ENCODE results near the gene BSPH1. TPM values are rescaled to one million over a fixed set of nuclear protein-coding genes. Genes with fewer than 3 reads are reported as not detected.

BSPH1 gene
- not detected in 2 replicates for total RNA-seq

GRCh38 chr19:47992070-47992469, at the start of gene BSPH1:
BSPH1 (minus strand) TSS chr19:47992170; CDS start chr19:47992081, 89 bp downstream.

GRCh38 chr19:47994209-47994802, 2.3 kb upstream of the BSPH1 start, which contains the start of gene ELSPBP1:
ELSPBP1 (plus strand) TSS chr19:47994632; CDS start chr19:48008668, 14,036 bp downstream.

Other genes with a start within 250 kb of the BSPH1 start
- 49.0 and 52.5 TPM in 2 replicates for gene NOP53, start 246.6 kb downstream of the BSPH1 start, total RNA-seq
- gene SELENOW, start 213.5 kb downstream of the BSPH1 start, total RNA-seq: 89.6 and 153 TPM in 2 replicates
- gene TPRX1, start 187.6 kb downstream of the BSPH1 start, total RNA-seq: not detected in 2 replicates
- not detected in 2 replicates for gene CRX, start 170.2 kb downstream of the BSPH1 start, total RNA-seq
- not detected in 2 replicates for gene TPRX2, start 132.9 kb downstream of the BSPH1 start, total RNA-seq
- gene SULT2A1, start 105.9 kb downstream of the BSPH1 start, total RNA-seq: not detected in 2 replicates
- not detected in 2 replicates for gene ELSPBP1, start 2.5 kb upstream of the BSPH1 start, total RNA-seq
- gene CABP5, start 51.9 kb upstream of the BSPH1 start, total RNA-seq: not detected in 2 replicates
- 3.0 and 31.0 TPM in 2 replicates for gene PLA2G4C, start 118.6 kb upstream of the BSPH1 start, total RNA-seq
- gene LIG1, start 178.2 kb upstream of the BSPH1 start, total RNA-seq: 11.8 and 14.5 TPM in 2 replicates
- gene ZSWIM9, start 178.5 kb upstream of the BSPH1 start, total RNA-seq: 2.2 and 2.5 TPM in 2 replicates

All from bronchial smooth muscle cell (primary cell).